ENCODE measurements around the gene RSL24D1. TPM values are rescaled to one million over a fixed set of nuclear protein-coding genes. Genes with fewer than 3 reads are reported as not detected.

Gene RSL24D1
- 83.9 and 85.8 TPM in 2 replicates for total RNA-seq

GRCh38 chr15:55196458-55197361 is at the start of gene RSL24D1:
Gene RSL24D1, minus strand, starts transcription at chr15:55196941. Its CDS starts 51 bp downstream, at chr15:55196890.

Other genes starting within 250 kb of the RSL24D1 start
- gene RAB27A, start 92.9 kb upstream of the RSL24D1 start, total RNA-seq: 7.5 and 10.6 TPM in 2 replicates
- gene PIGBOS1, start 122.2 kb upstream of the RSL24D1 start, total RNA-seq: 5.8 and 8.0 TPM in 2 replicates
- 10.3 and 14.5 TPM in 2 replicates for gene PIGB, start 122.3 kb upstream of the RSL24D1 start, total RNA-seq
- gene CCPG1, start 211.4 kb upstream of the RSL24D1 start, total RNA-seq: 42.7 and 56.0 TPM in 2 replicates
- gene PIERCE2, start 211.6 kb upstream of the RSL24D1 start, total RNA-seq: 0.60 and 0.95 TPM in 2 replicates

Measured in bronchial smooth muscle cell (primary cell).